HG03558 (cell line): ENCODE measurements around the gene ROR2.

Experiments
- ATAC-seq: cut with Tn5 transposase; IDR thresholded peaks from one replicate; pipeline ENCODE4 v1.9.1; 2021; ENCODE audit warnings: moderate number of reproducible peaks; ENCODE audit not compliant: unreplicated experiment; ENCODE audit errors: extremely low read depth

Gene ROR2

DNA sequence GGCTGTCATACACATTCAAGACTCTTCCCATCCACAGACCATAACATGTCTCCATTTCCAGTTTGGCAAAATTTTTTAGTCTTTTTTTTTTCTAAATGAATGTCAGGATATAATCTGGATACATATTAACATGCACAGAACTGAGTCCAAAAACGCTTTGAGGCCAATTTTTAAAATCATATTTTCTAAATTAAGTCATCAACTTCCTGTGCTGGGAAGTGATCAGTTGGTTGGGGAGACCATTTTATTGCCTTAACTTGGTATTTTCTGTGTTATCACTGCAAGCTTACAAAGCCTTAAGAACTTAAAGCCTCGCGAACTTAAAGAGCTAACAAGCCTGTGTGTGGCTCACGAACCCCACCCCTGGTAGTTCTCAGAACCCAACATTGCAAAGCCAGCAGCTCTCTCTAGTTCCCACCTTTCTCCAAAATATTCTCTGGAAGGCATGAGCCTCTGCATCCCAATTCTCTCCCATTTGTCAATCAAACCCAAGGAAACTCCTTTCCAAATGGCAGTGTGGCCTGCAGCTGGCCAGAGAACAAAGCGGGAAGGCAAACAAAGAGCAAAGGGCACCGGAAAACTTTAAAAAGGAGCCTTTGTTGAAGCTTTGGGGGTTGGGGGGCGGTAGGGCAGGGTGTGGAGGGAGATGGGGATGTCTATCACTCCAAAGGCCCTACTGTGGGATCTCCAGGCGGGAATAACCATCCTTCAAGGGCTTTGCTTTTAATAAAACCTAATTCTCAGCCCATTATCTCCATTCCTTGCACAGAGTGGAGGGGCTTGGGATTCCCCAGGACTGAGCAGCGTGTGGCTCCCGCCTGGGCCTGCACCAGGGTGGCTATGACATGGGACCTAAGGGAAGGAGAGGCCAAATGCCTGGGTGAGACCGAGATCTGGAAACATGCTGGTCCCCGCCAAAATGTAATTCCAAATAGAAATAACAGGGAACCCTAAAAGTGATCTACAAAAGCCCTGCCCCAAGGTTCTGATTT is 65.0 kb downstream of the ROR2 start:
- no peak for ATAC-seq

DNA sequence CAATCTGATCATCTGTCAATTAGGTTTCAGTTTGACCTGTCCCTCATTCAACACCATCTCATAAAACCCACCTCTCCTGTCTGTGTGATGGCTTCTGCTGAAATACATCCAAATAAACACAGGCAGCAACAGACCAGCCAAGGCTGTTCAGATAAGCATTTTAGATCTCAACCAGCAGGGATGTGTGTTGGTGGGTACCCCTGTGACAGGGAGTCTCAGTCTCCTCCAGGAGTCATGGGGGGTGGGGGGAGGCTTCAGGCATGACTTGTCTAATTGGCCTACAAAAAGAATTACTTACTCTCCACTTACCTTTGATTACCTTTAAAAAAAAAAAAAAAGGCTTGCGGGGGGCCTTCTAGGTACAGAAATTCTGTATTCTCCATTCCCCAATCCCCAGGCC is 65.9 kb downstream of the ROR2 start:
- no peak for ATAC-seq

DNA sequence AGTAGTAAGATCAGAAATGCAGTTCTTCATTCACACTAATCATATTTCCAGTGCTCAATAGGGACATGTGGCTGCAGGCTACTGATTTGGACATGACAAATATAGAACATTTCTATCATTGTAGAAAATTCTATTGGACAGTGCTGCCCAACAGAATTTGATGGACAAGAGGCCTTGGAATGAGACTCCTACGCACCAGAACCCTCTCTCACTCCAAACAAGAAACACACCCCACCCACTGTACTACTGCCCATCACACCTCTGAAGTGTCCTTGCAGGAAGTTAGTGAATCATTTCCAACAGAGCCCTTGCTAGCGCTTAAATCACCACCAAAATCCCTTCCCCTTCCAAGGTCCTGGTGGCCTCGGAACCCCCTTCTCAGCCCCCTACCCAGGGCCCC is 66.5 kb downstream of the ROR2 start:
- ATAC-seq = no peak

DNA sequence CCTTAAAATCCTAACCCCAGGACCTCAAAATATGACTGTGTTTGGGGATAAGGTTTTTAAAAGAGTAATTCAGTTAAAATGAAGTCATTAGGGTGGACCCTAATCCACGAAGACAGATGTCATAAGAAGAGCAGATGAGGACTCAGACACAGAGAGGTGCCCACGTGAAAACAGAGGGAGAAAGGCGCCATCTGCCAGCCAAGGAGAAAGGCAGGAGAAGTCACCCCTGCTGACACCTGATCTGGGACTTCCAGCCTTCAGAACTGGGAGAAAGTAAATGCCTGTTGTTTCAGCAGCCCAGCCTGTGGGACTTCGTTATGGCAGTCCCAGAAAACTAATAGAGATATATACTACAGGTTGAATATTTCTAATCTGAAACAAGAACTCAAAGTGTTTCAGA is 67.4 kb downstream of the ROR2 start:
- ATAC-seq = no peak

DNA sequence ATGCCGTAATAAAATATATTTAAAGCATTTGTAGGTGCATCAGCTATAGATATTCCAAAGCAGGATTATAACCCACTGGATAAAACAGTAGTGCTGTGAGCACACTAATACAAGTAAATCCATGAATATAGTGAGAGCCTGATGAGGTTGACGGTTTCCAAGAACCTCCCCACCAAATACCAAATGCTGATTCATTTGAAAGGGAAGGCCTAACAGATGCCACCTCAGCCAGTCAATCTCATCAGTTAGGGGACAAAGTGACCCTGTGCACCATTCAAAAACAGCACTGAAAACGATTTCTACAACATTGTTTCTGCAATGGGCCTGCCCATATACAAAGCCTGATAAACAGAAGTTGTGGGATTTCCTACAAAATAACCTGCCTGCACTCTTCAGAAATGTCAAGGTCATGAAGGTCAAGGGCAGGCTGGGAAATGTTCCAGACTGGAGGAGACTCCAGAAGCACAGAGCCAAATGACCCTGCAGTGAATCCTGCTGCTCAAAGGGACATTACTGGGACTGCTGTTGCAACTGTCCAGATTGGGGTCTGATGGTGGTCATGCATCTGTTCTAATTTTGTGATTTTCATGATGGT is 69.6 kb downstream of the ROR2 start:
- no peak for ATAC-seq

DNA sequence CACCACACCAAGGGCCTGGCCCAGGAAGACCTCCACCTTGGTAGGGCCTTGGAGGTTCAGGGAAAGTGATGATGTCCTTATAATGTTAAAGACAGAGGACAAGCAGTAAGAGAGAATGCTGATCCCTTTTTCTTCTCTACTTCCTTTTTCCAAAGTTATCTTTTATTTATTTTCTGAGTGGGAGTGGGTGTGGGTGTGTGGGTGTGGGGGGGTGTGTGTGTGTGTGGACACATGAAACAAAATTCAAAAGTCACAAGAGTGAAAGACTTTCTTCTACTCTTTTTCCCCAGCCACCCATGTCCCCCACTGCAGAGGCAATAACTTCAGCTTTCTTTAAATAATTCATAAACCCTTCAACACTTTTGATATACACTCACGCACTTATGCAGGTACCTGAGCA is 70.8 kb downstream of the ROR2 start:
- no peak for ATAC-seq

DNA sequence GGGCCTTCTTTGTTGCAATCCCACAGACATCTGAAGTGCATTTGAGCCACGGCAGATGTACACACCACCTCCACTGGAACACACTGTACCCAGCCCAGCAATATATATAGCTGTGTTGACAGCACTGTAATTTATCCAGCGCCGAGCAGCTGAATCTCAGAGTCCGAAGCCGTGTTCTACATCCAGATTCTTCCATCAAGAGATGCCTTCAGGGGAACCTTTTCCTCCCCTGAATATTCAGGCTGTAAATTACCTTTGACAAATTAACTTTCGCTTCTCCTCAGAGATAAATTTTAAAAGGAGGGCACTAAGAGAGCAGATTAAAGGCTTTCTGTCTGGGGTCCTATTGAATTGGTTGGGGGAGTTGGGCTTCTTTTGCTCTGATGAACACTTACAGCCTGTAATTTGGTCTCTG is 76.4 kb downstream of the ROR2 start:
- ATAC-seq = no peak

DNA sequence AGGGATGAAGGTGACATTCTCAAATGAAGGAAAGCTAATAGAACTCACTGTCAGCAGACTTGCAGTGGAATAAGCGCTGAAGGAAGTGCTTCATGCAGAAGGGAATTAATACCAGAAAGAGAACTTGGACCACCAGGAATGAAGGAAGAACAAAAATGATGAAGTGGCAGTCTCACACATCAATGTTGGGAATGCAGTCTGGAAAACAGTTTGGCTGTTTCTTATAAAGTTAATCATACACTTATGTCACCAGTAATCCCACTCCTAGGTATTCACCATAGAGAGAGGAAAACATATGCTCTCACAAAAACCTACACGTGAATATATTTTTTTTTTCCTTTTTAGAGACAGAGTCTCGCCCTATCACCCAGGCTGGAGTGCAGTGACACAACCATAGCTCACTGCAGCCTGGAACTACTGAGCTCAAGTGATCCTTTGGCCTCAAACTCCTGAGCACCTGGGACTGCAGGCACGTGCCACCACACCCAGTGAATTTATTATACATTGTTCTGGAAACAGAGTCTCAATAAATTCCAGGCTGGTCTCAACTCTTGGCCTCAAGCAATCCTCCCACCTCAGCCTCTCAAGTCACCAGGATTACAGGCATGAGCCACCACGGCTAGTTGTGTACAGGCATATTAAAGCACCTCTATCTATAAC is 81.2 kb downstream of the ROR2 start:
- no peak for ATAC-seq

DNA sequence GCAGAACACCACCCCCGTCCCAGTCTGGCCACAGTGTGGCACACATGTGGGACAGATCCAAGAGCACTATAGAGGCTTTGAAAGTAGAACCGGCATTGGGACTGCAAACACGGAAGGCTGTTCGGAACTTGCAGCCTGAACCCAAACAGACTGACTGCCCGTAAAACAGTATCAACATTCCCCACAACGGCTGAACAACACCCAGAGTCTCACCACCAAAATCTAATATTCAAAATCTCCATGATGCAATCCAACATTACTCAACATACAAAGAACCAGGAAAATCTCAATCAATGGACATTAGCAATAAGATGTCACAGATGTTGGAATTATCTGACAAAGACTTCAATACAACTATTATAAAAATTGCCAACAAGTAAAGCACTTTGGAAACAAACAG is 82.3 kb downstream of the ROR2 start:
- ATAC-seq = no peak

DNA sequence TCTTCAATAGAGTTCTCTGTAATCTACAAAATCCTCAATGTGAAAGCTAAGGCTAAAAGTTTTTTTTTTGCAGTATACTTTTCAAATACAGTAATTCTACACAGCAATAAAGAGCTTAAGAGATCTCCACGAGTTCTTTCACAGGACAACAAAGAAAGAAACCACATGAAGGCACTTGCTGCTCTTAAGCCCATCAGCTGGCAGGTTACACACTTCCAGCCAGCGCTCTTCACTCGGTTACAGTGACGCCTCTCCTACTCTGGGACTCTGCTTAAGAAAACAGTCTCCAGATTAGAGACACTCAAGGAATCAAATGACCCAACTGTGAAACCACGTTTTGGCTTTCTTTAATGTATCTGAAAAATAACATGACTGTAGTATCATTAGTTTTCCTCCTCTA is 85.0 kb downstream of the ROR2 start:
- no peak for ATAC-seq

DNA sequence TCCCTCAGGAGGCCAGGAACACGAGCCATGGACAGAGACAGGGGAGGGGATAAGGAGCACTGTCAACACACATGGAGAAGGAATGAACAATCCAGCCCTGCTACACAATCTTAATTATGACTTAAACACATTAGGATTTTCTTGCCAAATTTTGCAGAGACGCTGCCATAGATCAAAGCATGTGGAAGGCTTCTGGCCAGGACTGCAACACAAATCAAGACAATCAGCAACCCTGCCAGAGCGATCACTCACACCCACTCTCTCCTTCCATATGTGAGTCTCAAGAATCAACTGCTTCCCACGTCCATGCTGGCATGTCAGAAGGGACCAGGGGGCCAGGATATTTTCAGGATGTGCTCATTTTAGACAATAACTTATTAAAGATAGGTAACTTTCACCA is 85.6 kb downstream of the ROR2 start:
- ATAC-seq = no peak

DNA sequence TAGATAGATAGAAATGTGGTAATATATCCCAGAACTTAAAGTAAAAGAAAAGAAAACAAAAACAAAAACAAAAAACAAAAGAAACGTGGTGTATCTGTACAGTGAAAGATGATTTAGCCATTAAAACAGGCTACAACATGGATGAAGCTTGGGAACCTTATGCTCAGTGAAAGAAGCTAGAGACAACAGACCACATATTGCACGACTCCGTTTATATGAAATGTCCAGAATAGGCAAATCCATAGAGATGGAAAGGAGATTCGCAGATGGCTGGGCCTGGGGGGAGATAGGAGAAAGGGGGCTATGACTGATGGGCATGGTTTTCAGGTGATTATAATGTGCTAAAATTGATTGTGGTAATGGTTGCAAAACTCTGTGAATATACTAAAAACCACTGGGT is 86.6 kb downstream of the ROR2 start:
- no peak for ATAC-seq

DNA sequence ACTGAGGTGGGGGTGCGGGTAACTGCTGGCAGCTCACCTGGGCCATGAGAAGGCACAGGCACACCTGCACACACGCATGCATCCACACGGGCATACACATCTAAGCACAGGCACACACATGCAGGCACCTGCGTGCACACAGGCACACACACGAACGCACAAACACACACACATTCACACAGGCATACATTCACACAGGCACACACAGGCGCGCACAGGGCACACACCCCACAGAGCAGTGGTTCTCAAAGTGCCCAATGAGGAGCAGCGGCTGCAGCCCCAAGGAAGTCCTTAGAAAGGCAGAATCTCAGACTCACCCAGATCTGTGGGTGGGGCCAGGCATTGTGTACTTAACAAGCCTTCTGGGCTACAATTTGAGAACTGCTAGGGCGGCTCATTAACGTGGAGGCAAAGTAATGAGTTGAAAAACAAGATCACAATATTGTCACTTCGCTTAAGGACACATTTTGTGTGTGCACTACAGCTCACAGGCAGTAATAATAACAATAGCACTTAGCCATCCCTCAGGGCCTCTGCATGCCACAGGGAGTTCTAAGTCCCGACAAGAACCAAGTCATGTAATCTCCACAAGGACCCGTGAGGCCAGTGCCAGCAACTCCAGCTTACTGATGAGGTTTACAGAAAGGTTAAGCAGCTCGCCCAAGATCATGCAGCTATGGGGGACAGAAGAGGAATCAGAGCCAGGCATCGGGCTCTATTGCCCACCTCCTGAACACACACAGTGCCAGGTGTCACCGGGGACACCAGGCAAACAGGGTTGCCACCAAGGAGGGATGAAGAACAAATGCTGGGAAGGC is 91.6 kb downstream of the ROR2 start:
- no peak for ATAC-seq

DNA sequence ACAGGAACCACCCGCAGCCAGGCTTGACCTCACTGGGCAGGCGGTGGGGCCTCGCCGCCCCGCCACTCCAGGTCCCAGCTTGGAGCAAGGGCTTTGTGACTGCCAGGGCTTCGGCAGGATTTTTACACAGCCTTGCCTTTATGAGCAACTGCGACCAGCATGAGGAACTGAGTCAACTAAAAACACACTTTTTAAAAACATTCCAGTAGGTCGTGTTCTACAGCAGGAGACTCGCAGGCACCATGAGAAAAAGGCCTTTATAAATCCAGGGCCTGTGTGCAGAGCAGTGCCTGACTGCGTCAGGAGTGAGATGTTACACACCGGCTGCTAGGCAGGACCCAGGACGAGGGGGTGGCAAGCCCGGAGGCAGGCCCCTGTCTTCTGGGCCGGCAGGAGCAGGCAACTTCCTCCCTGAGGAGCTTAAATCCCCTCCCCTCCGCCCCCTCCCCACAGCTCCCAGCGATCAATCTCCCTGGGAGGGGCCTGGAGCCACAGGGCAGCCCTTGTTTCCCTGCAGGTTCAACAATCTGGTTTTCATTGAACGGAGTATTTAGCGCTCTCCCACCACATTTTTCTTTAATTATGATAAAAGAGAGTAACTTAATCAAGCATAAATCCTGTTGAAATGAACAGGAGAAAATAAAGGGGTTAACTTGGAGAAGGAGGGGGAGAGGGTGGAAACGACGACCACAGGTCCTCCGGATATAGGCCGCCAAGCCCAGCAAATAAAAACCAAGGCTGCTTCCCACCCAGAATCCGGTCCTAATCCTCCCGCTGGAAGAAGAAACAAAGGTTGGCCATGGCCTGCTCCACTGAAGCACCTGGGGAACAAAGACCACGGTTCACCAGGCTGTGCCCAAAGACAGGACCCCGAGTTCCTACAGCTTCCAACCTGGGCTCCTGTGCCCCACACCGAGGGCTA is 92.5 kb downstream of the ROR2 start:
- no peak for ATAC-seq

DNA sequence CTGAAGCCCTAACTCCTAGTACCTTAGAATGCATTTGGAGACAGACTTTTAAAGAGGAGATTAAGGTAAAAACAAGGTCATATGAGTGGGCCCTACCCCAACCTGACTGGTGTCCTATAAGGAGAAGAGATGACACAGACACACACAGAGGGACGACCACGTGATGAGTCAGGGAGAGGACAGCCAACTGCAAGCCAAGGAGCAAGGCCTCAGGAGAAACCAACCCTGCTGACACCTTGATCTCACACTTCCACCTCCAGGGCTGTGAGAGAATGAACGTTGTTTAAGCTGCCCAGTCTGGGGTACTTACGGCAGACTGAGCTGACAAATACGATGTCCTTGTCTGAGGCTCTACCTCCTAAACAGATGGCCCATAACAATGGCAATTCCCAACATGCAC is 93.6 kb downstream of the ROR2 start:
- ATAC-seq = no peak

DNA sequence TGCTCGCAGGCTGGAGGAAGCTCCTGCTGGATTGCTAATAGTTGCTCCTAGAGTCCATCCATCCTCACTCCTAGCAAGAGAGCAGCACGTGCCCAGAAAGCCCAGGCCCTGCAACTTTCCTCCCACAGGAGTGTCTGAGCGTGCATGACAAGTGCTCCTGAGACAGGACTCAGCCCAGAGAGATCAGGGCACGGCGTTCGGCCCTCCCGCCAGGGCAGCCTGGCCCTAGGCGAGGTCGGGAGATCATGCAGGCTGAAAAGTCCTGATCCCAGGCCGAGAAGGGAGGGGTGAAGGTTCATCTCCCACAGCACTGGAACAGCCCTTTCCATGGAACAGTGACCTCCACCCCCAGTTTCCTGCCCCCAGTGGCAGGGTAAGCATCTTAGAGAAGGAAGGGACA is 94.8 kb downstream of the ROR2 start:
- no peak for ATAC-seq

DNA sequence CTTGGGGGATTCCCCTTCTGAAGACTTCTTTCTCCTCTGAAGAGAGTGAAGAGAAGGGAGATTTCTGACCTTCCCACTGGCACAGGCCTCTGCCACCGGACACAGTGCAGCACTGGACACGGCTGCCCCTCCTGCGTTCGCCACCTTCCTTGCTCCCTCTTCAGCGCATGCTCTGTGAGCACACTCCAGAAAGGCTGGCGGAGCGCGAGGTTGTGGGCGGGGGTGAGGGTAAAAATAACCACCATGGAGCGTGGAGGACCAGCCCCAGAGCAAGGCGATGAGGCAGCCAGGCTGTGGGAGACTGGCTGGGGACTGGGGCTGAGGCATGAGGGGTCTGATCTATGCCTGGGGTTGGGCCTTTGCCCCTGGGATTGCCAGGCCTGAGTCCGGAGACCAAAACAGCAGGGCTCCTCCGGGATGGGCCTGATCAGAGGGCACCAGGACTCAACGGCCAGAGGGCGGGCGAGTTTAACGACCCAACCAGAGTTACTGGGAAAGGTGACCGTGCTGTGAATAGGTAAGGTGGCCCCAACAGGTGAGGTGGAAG is 97.2 kb downstream of the ROR2 start:
- ATAC-seq = no peak

DNA sequence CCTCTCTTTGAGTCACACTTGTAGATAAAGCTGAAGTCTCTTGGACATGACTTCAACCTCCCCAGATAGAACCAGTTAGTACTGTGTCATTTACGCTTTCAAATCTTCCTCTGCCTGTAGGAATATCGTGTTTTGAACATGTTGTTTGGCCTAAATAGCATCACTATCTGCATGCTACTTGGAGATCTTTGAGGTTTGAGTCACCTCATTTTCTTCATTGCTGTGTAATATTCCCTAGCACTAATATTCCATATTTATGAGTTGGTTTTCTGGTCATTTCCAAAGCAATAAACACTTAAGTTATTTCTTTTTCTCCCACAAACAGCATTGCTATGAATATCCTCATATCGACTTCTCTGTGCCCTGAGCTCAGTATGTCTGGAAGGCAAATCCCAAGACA is 100.3 kb downstream of the ROR2 start:
- ATAC-seq = no peak

DNA sequence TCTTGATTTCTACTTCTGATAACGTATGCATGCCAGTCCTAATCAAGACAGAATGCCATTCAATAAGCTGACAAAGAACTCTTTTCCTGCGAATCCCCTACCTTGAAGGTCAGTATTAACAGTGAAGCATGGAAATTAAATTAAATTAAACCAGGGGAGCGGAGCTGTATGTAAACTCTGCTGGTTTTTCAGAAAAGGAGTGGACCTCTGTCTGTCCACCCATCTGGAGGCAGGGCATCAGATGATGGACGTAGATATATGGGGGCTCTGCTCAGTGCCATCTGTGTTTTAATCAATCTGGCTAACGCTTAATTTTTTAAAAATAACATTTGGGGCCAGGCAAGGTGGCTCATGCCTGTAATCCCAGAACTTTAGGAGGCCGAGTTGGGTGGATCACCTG is 101.9 kb downstream of the ROR2 start:
- no peak for ATAC-seq
